Body of pancreas (tissue), 4 donors: ENCODE results near the gene ARHGAP22. TPM values are rescaled to one million over a fixed set of nuclear protein-coding genes. Genes with fewer than 3 reads are reported as not detected.

Source experiments
- ATAC-seq: fragments of 150-250 bp; one replicate; pipeline ENCODE4 v1.9.1; 2016
- DNase-seq, 4 donors: peaks; one replicate each; pipeline ENCODE4 v3.0.0-alpha.2; 2019
- H3K27ac ChIP-seq, 4 donors: fragments of 200-600 bp; sonication (generic); 1 replicate in 3 of 4; 2 replicates in 1 of 4; pipeline versions ENCODE4 v1.5.1 to v1.6.1; 2016 to 2019; ENCODE audit warnings: mild to moderate bottlenecking in 1 of 4, mixed read lengths in 1 of 4, moderate library complexity in 1 of 4
- H3K27me3 ChIP-seq, 2 donors: fragments of 200-600 bp; sonication (generic); one replicate each; pipeline ENCODE4 v1.6.0; 2016; ENCODE audit warnings: mild to moderate bottlenecking in 1 of 2
- H3K36me3 ChIP-seq, 2 donors: fragments of 200-600 bp; sonication (generic); replicated peaks in 1 of 2; 2 replicates each; pipeline ENCODE4 v1.5.1; 2016; ENCODE audit warnings: low read depth in 2 of 2; ENCODE audit not compliant: insufficient read depth in 1 of 2
- H3K4me1 ChIP-seq: fragments of 200-600 bp; sonication (generic); one replicate; pipeline ENCODE4 v1.6.0; 2016
- H3K4me3 ChIP-seq, 2 donors: fragments of 200-600 bp; sonication (generic); 1 replicate in 1 of 2; 2 replicates in 1 of 2; pipeline ENCODE4 v1.5.1; 2016 to 2019
- H3K9me3 ChIP-seq, 3 donors: fragments of 200-600 bp; sonication (generic); 1 replicate in 2 of 3; 2 replicates in 1 of 3; pipeline ENCODE4 v1.5.1; 2016
- CTCF ChIP-seq, 7 experiments: fragments of 450-650 bp in 4 of 7; fragments of 200-600 bp in 3 of 7; sonication (generic) in 3 of 7; IDR thresholded peaks; one replicate each; pipeline ENCODE4 v1.5.1; 2016 to 2019; ENCODE audit warnings: antibody characterized with exemption in 7 of 7
- POLR2A ChIP-seq, 3 donors: fragments of 450-650 bp; IDR thresholded peaks; one replicate each; pipeline ENCODE4 v1.6.1; 2016; ENCODE audit warnings: antibody characterized with exemption in 3 of 3, mild to moderate bottlenecking in 2 of 3
- WGBS, 2 donors: methylation state at CpG; one replicate each; pipeline ENCODE4 v1.1.5; 2017; 5-methylcytosine and 5-hydroxymethylcytosine counted together
- intact Hi-C: fragments of 100-400 bp; cut with DNase I; formaldehyde crosslinking; loops from one replicate; pipeline ENCODE4 v1.15.1; 2023
- total RNA-seq, 2 donors: library from RNA; depleted of rRNA; stranded (reverse); fragments of >200 nt; gene quantifications; one replicate each; pipeline ENCODE4 v1.1.0, GENCODE V29; 2016

The ARHGAP22 gene
- total RNA-seq, 2 donors from 2014 or later: 1.6 to 4.6 TPM

- intact Hi-C loops: no loop called here
- peaks cover 4% of the 10 kb centered on the region for H3K4me1 ChIP-seq
- no peak for TF ChIP-seq CTCF (IDR thresholded peaks at IDR 0.05)
- no peak for TF ChIP-seq POLR2A (IDR thresholded peaks at IDR 0.05)
- peaks cover 0 to 10% (median 3%) of the 10 kb centered on the region in 3 donors for H3K9me3 ChIP-seq
- H3K4me3 ChIP-seq: no peak overlapping the region
- no peaks in the 10 kb centered on the region for H3K27me3 ChIP-seq
- 87 to 93% methylated on average over 1 of the region's 1 CpG for WGBS, 2 donors
- ATAC-seq: no peak
- DNase-seq: no peak
- H3K27ac ChIP-seq: no peak overlapping the region
- H3K36me3 ChIP-seq: peaks cover 4 to 8% of the 10 kb centered on the region in 2 donors
These were observed 190.7 kb downstream of the ARHGAP22 start for GRCh38 chr10:48414160-48414559.

- no peak overlapping the region for H3K27ac ChIP-seq
- intact Hi-C loops: no loop called here
- TF ChIP-seq CTCF (IDR thresholded peaks at IDR 0.05): no peak
- no peak for TF ChIP-seq POLR2A (IDR thresholded peaks at IDR 0.05)
- ATAC-seq (no peak), DNase-seq (no peak)
- no peaks in the 10 kb centered on the region for H3K27me3 ChIP-seq
- H3K36me3 ChIP-seq: peaks cover 4 to 8% of the 10 kb centered on the region in 2 donors
- 97 to 99% methylated on average over 4 of the region's 4 CpGs for WGBS, 2 donors
- peaks cover 4% of the 10 kb centered on the region for H3K4me1 ChIP-seq
- H3K4me3 ChIP-seq: no peak overlapping the region
- peaks cover 0 to 10% (median 3%) of the 10 kb centered on the region in 3 donors for H3K9me3 ChIP-seq
These were observed 191.9 kb downstream of the ARHGAP22 start for GRCh38 chr10:48412933-48413332.

GRCh38 chr10:48412081-48412480 lies 192.8 kb downstream of the ARHGAP22 start:
- Histone ChIP-seq H3K27ac (no peak overlapping the region), H3K9me3 (peaks cover 0 to 10% (median 3%) of the 10 kb centered on the region in 3 donors), H3K27me3 (no peaks in the 10 kb centered on the region), H3K4me3 (no peak overlapping the region), H3K4me1 (peaks cover 1% of the 10 kb centered on the region), H3K36me3 (peaks cover 4 to 8% of the 10 kb centered on the region in 2 donors)
- intact Hi-C loops: no loop called here
- ATAC-seq (no peak), DNase-seq (no peak)
- WGBS, 2 donors: 96 to 99% methylated on average over 3 of the region's 3 CpGs
- no peak for TF ChIP-seq CTCF (IDR thresholded peaks at IDR 0.05)
- no peak for TF ChIP-seq POLR2A (IDR thresholded peaks at IDR 0.05)

GRCh38 chr10:48411510-48411909 lies 193.4 kb downstream of the ARHGAP22 start:
- TF ChIP-seq CTCF (IDR thresholded peaks at IDR 0.05) (no peak), POLR2A (IDR thresholded peaks at IDR 0.05) (no peak)
- Histone ChIP-seq H3K27ac (no peak overlapping the region), H3K4me3 (no peak overlapping the region), H3K36me3 (peaks cover 4 to 8% of the 10 kb centered on the region in 2 donors), H3K27me3 (no peaks in the 10 kb centered on the region), H3K9me3 (peaks cover 0 to 10% (median 3%) of the 10 kb centered on the region in 3 donors), H3K4me1 (no peaks in the 10 kb centered on the region)
- no peak for DNase-seq
- 100% methylated on average over 2 of the region's 2 CpGs for WGBS, 2 donors
- no peak for ATAC-seq
- intact Hi-C loops: no loop called here

GRCh38 chr10:48410503-48410902 lies 194.4 kb downstream of the ARHGAP22 start:
- H3K4me1 ChIP-seq: no peaks in the 10 kb centered on the region
- peaks cover 4 to 8% of the 10 kb centered on the region in 2 donors for H3K36me3 ChIP-seq
- no peak for TF ChIP-seq CTCF (IDR thresholded peaks at IDR 0.05)
- TF ChIP-seq POLR2A (IDR thresholded peaks at IDR 0.05): no peak
- no peak overlapping the region for H3K4me3 ChIP-seq
- intact Hi-C loops: no loop called here
- H3K27ac ChIP-seq: no peak overlapping the region
- ATAC-seq: no peak
- DNase-seq: no peak
- H3K9me3 ChIP-seq: peaks cover 0 to 10% (median 3%) of the 10 kb centered on the region in 3 donors
- WGBS, 2 donors: 97 to 98% methylated on average over 6 of the region's 6 CpGs
- H3K27me3 ChIP-seq: no peaks in the 10 kb centered on the region
